Uterus (tissue), 4 donors: ENCODE results near the gene CTPS2. TPM values are rescaled to one million over a fixed set of nuclear protein-coding genes. Genes with fewer than 3 reads are reported as not detected.
"Not testable (repeated sequence)": the region's sequence is repeated elsewhere in the genome, so short reads cannot be mapped to it uniquely, and the experiment has no call there.

ENCODE experiments used
- DNase-seq, 2 donors: peaks; one replicate each; pipeline ENCODE4 v3.0.0-alpha.2; 2019 to 2020
- H3K27ac ChIP-seq, 2 donors: fragments of 200-600 bp; sonication (generic); 1 replicate in 1 of 2; 2 replicates in 1 of 2; pipeline ENCODE4 v1.5.1; 2016 to 2018
- H3K27me3 ChIP-seq, 2 donors: fragments of 200-600 bp; sonication (generic); one replicate each; pipeline ENCODE4 v1.5.1; 2018 to 2019; ENCODE audit warnings: control low read depth in 1 of 2
- H3K36me3 ChIP-seq, 2 donors: fragments of 200-600 bp; sonication (generic); one replicate each; pipeline ENCODE4 v1.5.1; 2019; ENCODE audit warnings: control low read depth in 1 of 2
- H3K4me1 ChIP-seq, 2 donors: fragments of 200-600 bp; sonication (generic); one replicate each; pipeline ENCODE4 v1.5.1; 2018 to 2019; ENCODE audit warnings: control low read depth in 1 of 2
- H3K4me3 ChIP-seq, 2 donors: fragments of 200-600 bp; sonication (generic); 1 replicate in 1 of 2; 2 replicates in 1 of 2; pipeline ENCODE4 v1.5.1; 2018 to 2019; ENCODE audit warnings: mild to moderate bottlenecking in 1 of 2
- H3K9me3 ChIP-seq, 2 donors: fragments of 200-600 bp; sonication (generic); one replicate each; pipeline ENCODE4 v1.5.1; 2019; ENCODE audit warnings: control low read depth in 1 of 2
- CTCF ChIP-seq, 4 experiments: fragments of 200-600 bp in 2 of 4; fragments of 450-650 bp in 2 of 4; sonication (generic) in 2 of 4; IDR thresholded peaks; one replicate each; pipeline ENCODE4 v1.5.1; 2016 to 2019; ENCODE audit warnings: antibody characterized with exemption in 4 of 4, mild to moderate bottlenecking in 2 of 4, moderate library complexity in 1 of 4
- POLR2A ChIP-seq, 2 donors: fragments of 450-650 bp; IDR thresholded peaks; one replicate each; pipeline ENCODE4 v1.6.1; 2016; ENCODE audit warnings: antibody characterized with exemption in 2 of 2, mild to moderate bottlenecking in 1 of 2, moderate library complexity in 1 of 2
- intact Hi-C: fragments of 100-400 bp; cut with DNase I; formaldehyde crosslinking; loops from one replicate; pipeline ENCODE4 v1.15.1; 2023; ENCODE audit warnings: low total_unique reads
- total RNA-seq, 4 donors: library from RNA; depleted of rRNA in 3 of 4; stranded (reverse); fragments of >200 nt in 3 of 4; gene quantifications; one replicate each; pipeline versions ENCODE4 v1.1.0 to v1.2.4, GENCODE V29; 2014 to 2023
- donor health status: DM: yes; HTN: yes; CAD: no.

The CTPS2 gene
- total RNA-seq: 10 to 100 TPM in 2 of 4 donors, 1 to 10 TPM in 2; 7.1 to 48.9 (median 14.8) TPM

- no peak for TF ChIP-seq CTCF (IDR thresholded peaks at IDR 0.05)
- TF ChIP-seq POLR2A (IDR thresholded peaks at IDR 0.05): peak in 1 of 2 donors; percentile 27
- intact Hi-C loops: no loop called here
- peak; percentile 52 to 58 for DNase-seq
These were observed at the start of gene CTPS2 for GRCh38 chrX:16712548-16713155. Gene CTPS2, minus strand, starts transcription at chrX:16712669. Its CDS starts 9,767 bp downstream, at chrX:16702902.

GRCh38 chrX:16761500-16761899 lies 49.0 kb upstream of the CTPS2 start:
- H3K4me1 ChIP-seq, H3K36me3 ChIP-seq, H3K27me3 ChIP-seq, H3K9me3 ChIP-seq, DNase-seq, H3K4me3 ChIP-seq, intact Hi-C loops, H3K27ac ChIP-seq: not testable (repeated sequence)

More at GRCh38 chrX:16712548-16713155, at the start of gene CTPS2:
- Histone ChIP-seq H3K27ac (peak within 1 kb of the TSS; percentile 81 to 91), H3K9me3 (no peaks in the 10 kb centered on the region), H3K27me3 (no peaks in the 10 kb centered on the region), H3K4me1 (no peaks in the 10 kb centered on the region), H3K36me3 (no peaks in the 10 kb centered on the region), H3K4me3 (peak within 1 kb of the TSS; percentile 22 to 72)

GRCh38 chrX:16756724-16757123 lies 44.3 kb upstream of the CTPS2 start:
- no peaks in the 10 kb centered on the region for H3K4me1 ChIP-seq
- no peaks in the 10 kb centered on the region for H3K36me3 ChIP-seq
- no peak overlapping the region for H3K4me3 ChIP-seq
- DNase-seq: no peak
- intact Hi-C loops: no loop called here
- H3K9me3 ChIP-seq: no peaks in the 10 kb centered on the region
- H3K27me3 ChIP-seq: no peaks in the 10 kb centered on the region
- H3K27ac ChIP-seq: no peak overlapping the region
- TF ChIP-seq CTCF (IDR thresholded peaks at IDR 0.05) (no peak), POLR2A (IDR thresholded peaks at IDR 0.05) (no peak)

GRCh38 chrX:16754019-16754418 lies 41.5 kb upstream of the CTPS2 start:
- Histone ChIP-seq H3K4me1 (no peaks in the 10 kb centered on the region), H3K36me3 (no peaks in the 10 kb centered on the region), H3K27ac (no peak overlapping the region), H3K4me3 (no peak overlapping the region), H3K9me3 (no peaks in the 10 kb centered on the region), H3K27me3 (no peaks in the 10 kb centered on the region)
- TF ChIP-seq POLR2A (IDR thresholded peaks at IDR 0.05) (no peak), CTCF (IDR thresholded peaks at IDR 0.05) (no peak)
- no peak for DNase-seq
- intact Hi-C loops: no loop called here

GRCh38 chrX:16750136-16750535 lies 37.7 kb upstream of the CTPS2 start:
- no peak overlapping the region for H3K27ac ChIP-seq
- H3K9me3 ChIP-seq: no peaks in the 10 kb centered on the region
- H3K4me1 ChIP-seq: no peaks in the 10 kb centered on the region
- no peak for DNase-seq
- no peak for TF ChIP-seq CTCF (IDR thresholded peaks at IDR 0.05)
- TF ChIP-seq POLR2A (IDR thresholded peaks at IDR 0.05): no peak
- intact Hi-C loops: no loop called here
- no peaks in the 10 kb centered on the region for H3K27me3 ChIP-seq
- no peaks in the 10 kb centered on the region for H3K36me3 ChIP-seq
- no peak overlapping the region for H3K4me3 ChIP-seq

- Histone ChIP-seq H3K27ac (no peak overlapping the region), H3K4me1 (no peaks in the 10 kb centered on the region), H3K9me3 (no peaks in the 10 kb centered on the region), H3K36me3 (no peaks in the 10 kb centered on the region), H3K4me3 (no peak overlapping the region), H3K27me3 (no peaks in the 10 kb centered on the region)
- TF ChIP-seq CTCF (IDR thresholded peaks at IDR 0.05) (no peak), POLR2A (IDR thresholded peaks at IDR 0.05) (no peak)
- no peak for DNase-seq
- intact Hi-C loops: no loop called here
These were observed 36.0 kb upstream of the CTPS2 start for GRCh38 chrX:16748425-16748824.
